ENCODE data around the gene TBL1XR1.

The TBL1XR1 gene

DNA sequence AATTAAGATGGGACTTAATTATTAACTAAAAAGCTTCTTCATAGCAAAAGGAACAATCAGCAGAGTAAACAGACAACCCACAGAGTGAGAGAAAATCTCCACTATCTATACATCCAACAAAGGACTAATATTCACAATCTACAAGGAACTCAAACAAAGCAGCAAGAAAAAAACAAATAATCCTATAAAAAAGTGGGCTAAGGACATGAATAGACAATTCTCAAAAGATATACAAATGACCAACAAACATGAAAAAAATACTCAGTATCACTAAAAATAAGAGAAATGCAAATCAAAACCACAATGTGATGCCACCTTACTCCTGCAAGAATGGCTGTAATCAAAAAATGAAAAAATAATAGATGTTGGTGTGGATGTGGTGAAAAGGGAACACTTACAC, 103.3 kb downstream of the TBL1XR1 start:
- Histone ChIP-seq H3K27me3 (no peaks in the 10 kb centered on the region), H3K4me3 (no peak overlapping the region), H3K36me3 (no peaks in the 10 kb centered on the region), H3K27ac (no peak overlapping the region), H3K4me1 (peaks cover 0 to 24% (median 5%) of the 10 kb centered on the region in 4 donors), H3K9me3 (peaks cover 0 to 8% (median 0%) of the 10 kb centered on the region in 3 donors)
- intact Hi-C loops (cut with DNase I; ENCODE audit: low total_unique reads), result no loop called here
- TF ChIP-seq CTCF (IDR thresholded peaks at IDR 0.05), result no peak
- DNase-seq, result no peak

- Histone ChIP-seq H3K4me3 (no peak overlapping the region), H3K9me3 (peaks cover 0 to 8% (median 0%) of the 10 kb centered on the region in 3 donors), H3K36me3 (no peaks in the 10 kb centered on the region), H3K4me1 (peaks cover 0 to 41% (median 8%) of the 10 kb centered on the region in 4 donors), H3K27ac (no peak overlapping the region), H3K27me3 (no peaks in the 10 kb centered on the region)
- intact Hi-C loops (cut with DNase I; ENCODE audit: low total_unique reads), result no loop called here
- no peak for TF ChIP-seq CTCF (IDR thresholded peaks at IDR 0.05)
- DNase-seq, result no peak
Measured at GRCh38 chr3:177089901-177090300, 107.4 kb downstream of the TBL1XR1 start.

DNA sequence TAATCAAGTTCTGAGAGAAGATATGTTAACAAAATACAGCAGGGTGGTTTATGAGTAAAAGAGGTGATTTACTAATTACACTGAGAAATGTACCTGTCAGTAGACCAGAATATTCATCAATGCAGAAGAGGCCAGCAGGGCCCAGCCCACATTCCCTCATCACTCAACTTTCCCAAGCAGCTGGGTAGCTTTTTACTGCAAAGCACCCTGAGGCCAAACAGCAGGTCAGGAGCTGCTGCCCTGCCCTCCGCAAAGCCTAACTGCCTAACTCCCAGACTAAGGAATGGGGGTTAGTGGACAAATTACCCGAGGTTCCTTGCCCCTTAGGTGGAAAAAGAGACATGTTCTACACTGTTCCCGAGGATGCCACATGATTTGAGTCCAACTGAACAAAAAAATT, 108.2 kb downstream of the TBL1XR1 start:
- H3K4me1 ChIP-seq, result peaks cover 0 to 44% (median 12%) of the 10 kb centered on the region in 4 donors
- intact Hi-C loops (cut with DNase I; ENCODE audit: low total_unique reads), result no loop called here
- H3K9me3 ChIP-seq, result peaks cover 0 to 4% (median 0%) of the 10 kb centered on the region in 3 donors
- H3K27me3 ChIP-seq, result no peaks in the 10 kb centered on the region
- DNase-seq, result no peak
- H3K27ac ChIP-seq, result no peak overlapping the region
- no peak for TF ChIP-seq CTCF (IDR thresholded peaks at IDR 0.05)
- H3K4me3 ChIP-seq, result no peak overlapping the region
- H3K36me3 ChIP-seq, result no peaks in the 10 kb centered on the region

- intact Hi-C loops (cut with DNase I; ENCODE audit: low total_unique reads), result no loop called here
- no peaks in the 10 kb centered on the region for H3K36me3 ChIP-seq
- no peak for DNase-seq
- H3K27ac ChIP-seq, result no peak overlapping the region
- TF ChIP-seq CTCF (IDR thresholded peaks at IDR 0.05), result no peak
- H3K4me1 ChIP-seq, result peaks cover 0 to 44% (median 12%) of the 10 kb centered on the region in 4 donors
- H3K27me3 ChIP-seq, result no peaks in the 10 kb centered on the region
- H3K9me3 ChIP-seq, result no peaks in the 10 kb centered on the region
- H3K4me3 ChIP-seq, result no peak overlapping the region
Measured at GRCh38 chr3:177085794-177086193, 111.5 kb downstream of the TBL1XR1 start.

- Histone ChIP-seq H3K36me3 (no peaks in the 10 kb centered on the region), H3K27ac (no peak overlapping the region), H3K27me3 (no peaks in the 10 kb centered on the region), H3K4me3 (no peak overlapping the region), H3K4me1 (peaks cover 0 to 41% (median 11%) of the 10 kb centered on the region in 4 donors), H3K9me3 (no peaks in the 10 kb centered on the region)
- no peak for DNase-seq
- no peak for TF ChIP-seq CTCF (IDR thresholded peaks at IDR 0.05)
- intact Hi-C loops (cut with DNase I; ENCODE audit: low total_unique reads), result no loop called here
Measured at GRCh38 chr3:177084616-177085015, 112.7 kb downstream of the TBL1XR1 start.

DNA sequence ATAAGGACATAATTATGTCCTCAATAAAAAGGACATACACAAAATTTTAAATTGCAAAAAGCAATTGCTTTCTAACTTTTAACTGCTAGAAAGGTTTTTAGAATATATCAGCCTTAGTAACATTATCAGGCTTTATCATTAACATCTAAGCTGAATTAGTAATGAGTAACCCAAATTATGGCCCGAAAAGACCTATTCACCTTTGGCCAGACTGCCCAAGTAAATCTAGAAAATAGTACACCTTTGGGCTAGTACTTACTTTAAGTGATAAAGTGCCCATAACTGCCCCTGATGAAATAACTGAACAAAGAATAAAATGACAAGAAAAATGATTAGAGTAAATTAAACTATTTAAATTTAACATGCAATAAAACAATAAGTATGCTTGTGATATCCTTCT, 117.2 kb downstream of the TBL1XR1 start:
- H3K36me3 ChIP-seq, result no peaks in the 10 kb centered on the region
- no peak overlapping the region for H3K27ac ChIP-seq
- no peak overlapping the region for H3K4me3 ChIP-seq
- no peaks in the 10 kb centered on the region for H3K27me3 ChIP-seq
- TF ChIP-seq CTCF (IDR thresholded peaks at IDR 0.05), result no peak
- peaks cover 0 to 14% (median 10%) of the 10 kb centered on the region in 4 donors for H3K4me1 ChIP-seq
- no peak for DNase-seq
- intact Hi-C loops (cut with DNase I; ENCODE audit: low total_unique reads), result no loop called here
- no peaks in the 10 kb centered on the region for H3K9me3 ChIP-seq

All from tibial artery (tissue), 4 donors.